Neural progenitor cell (in vitro differentiated cells): ENCODE data around the gene SLC37A1. TPM values are rescaled to one million over a fixed set of nuclear protein-coding genes. Genes with fewer than 3 reads are reported as not detected.
A peak's percentile ranks its signal among the peaks of the same experiment; 100 is the strongest.

Experiments
- DNase-seq: peaks from one replicate; pipeline ENCODE4 v3.0.0-alpha.2; 2016; ENCODE audit warnings: low spot score
- H2AFZ ChIP-seq: fragments of 200-600 bp; sonication (generic); replicated peaks from 2 replicates; pipeline ENCODE4 v1.6.1; 2016; ENCODE audit warnings: antibody characterized with exemption
- H3F3A ChIP-seq: fragments of 200-600 bp; sonication (generic); 2 replicates; pipeline ENCODE4 v1.6.1; 2016; ENCODE audit warnings: antibody characterized with exemption, low read depth
- H3K27ac ChIP-seq: fragments of 200-600 bp; sonication (generic); 2 replicates; pipeline ENCODE4 v1.5.1; 2016; ENCODE audit warnings: mild to moderate bottlenecking
- H3K27me3 ChIP-seq: fragments of 200-600 bp; sonication (generic); 2 replicates; pipeline ENCODE4 v1.6.1; 2016; ENCODE audit warnings: mild to moderate bottlenecking, moderate library complexity
- H3K36me3 ChIP-seq: fragments of 200-600 bp; sonication (generic); 2 replicates; pipeline ENCODE4 v1.5.1; 2016
- H3K4me1 ChIP-seq: fragments of 200-600 bp; sonication (generic); 2 replicates; pipeline ENCODE4 v1.6.1; 2016; ENCODE audit warnings: mixed run types
- H3K4me2 ChIP-seq: fragments of 200-600 bp; sonication (generic); 2 replicates; pipeline ENCODE4 v1.6.1; 2016
- H3K4me3 ChIP-seq: fragments of 200-600 bp; sonication (generic); 2 replicates; pipeline ENCODE4 v1.5.1; 2016
- H3K79me2 ChIP-seq: fragments of 200-600 bp; sonication (generic); 2 replicates; pipeline ENCODE4 v1.6.1; 2016; ENCODE audit warnings: low read depth
- H3K9ac ChIP-seq: fragments of 200-600 bp; sonication (generic); 2 replicates; pipeline ENCODE4 v1.6.1; 2016
- H3K9me3 ChIP-seq: fragments of 200-600 bp; sonication (generic); 2 replicates; pipeline ENCODE4 v1.5.1; 2016; ENCODE audit warnings: low read depth
- H4K20me1 ChIP-seq: fragments of 200-600 bp; sonication (generic); 2 replicates; pipeline ENCODE4 v1.6.1; 2016; ENCODE audit warnings: low read depth
- H3K27ac Mint-ChIP-seq: 3 replicates; pipeline ENCODE4 v1.8.0; 2021; ENCODE audit warnings: mixed read lengths
- H3K27me3 Mint-ChIP-seq: 2 replicates; pipeline ENCODE4 v1.8.0; 2022; ENCODE audit warnings: low read depth, mild to moderate bottlenecking, inconsistent platforms, moderate library complexity, mixed read lengths; ENCODE audit not compliant: insufficient read depth
- H3K36me3 Mint-ChIP-seq: 3 replicates; pipeline ENCODE4 v1.8.0; 2021; ENCODE audit warnings: mixed read lengths
- H3K4me1 Mint-ChIP-seq: 3 replicates; pipeline ENCODE4 v1.8.0; 2021; ENCODE audit warnings: mixed read lengths
- H3K4me3 Mint-ChIP-seq: 3 replicates; pipeline ENCODE4 v1.8.0; 2021; ENCODE audit warnings: mild to moderate bottlenecking, moderate library complexity, mixed read lengths
- H3K9me3 Mint-ChIP-seq: 3 replicates; pipeline ENCODE4 v1.8.0; 2020; ENCODE audit warnings: mixed read lengths
- EZH2 ChIP-seq: fragments of 200-600 bp; sonication (generic); IDR thresholded peaks from 2 replicates; pipeline ENCODE4 v1.6.1; 2017; ENCODE audit warnings: antibody characterized with exemption, mild to moderate bottlenecking, moderate library complexity
- EZH2phosphoT487 ChIP-seq: fragments of 200-600 bp; sonication (generic); IDR thresholded peaks from 2 replicates; pipeline ENCODE4 v1.6.1; 2017; ENCODE audit warnings: antibody characterized with exemption
- total RNA-seq: library from RNA; depleted of rRNA; stranded (reverse); fragments of >200 nt; gene quantifications from 2 replicates; pipeline ENCODE4 v1.2.3, GENCODE V29; 2015; ENCODE audit warnings: low replicate concordance
- TF ChIP-seq, protein P1 (sequence below): fragments of 200-600 bp; sonication (generic); IDR thresholded peaks from 2 replicates; pipeline ENCODE4 v1.5.1; 2017; ENCODE audit warnings: antibody characterized with exemption, mild to moderate bottlenecking

The SLC37A1 gene
- total RNA-seq, 1 donor from 2014 or later = 1.2 TPM

DNA sequence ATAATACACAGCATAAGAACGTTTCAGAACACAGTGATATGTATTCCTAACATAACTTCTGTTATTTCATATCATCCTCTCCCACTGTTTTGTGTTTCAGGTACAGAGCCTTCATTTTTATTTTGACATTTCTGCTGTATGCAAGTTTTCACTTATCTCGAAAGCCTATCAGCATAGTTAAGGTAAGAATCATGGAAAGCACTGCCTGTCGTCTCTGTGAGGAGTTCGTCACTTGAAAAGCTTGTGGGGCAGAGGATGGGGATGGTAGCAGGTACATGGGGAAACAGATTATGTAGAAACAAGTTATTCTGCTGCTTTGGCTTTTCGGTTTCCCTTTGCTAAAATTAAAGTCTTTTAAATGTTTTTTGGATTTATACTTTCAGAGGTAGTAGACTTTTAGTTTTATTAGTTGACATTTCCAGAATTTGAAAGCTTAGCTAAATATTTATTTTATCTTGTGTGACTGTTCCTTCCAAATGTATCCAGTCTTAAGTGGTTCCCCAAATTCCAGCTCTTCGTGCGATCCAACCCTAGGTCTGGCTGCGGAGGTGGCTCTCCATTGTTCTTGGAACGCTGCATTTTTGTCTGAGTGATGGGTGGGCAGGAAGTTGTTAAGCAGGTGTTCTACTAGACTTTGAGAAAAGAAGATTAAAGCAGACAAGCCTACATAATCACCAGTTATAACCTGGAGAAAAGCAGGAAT, 12.2 kb downstream of the SLC37A1 start:
- H3K27ac ChIP-seq = no peak overlapping the region
- no peak overlapping the region for H3K9ac ChIP-seq
- H3K4me3 Mint-ChIP-seq = no peak overlapping the region
- peak overlapping the region; percentile 72 for H3K4me2 ChIP-seq
- TF ChIP-seq, protein P1, sequence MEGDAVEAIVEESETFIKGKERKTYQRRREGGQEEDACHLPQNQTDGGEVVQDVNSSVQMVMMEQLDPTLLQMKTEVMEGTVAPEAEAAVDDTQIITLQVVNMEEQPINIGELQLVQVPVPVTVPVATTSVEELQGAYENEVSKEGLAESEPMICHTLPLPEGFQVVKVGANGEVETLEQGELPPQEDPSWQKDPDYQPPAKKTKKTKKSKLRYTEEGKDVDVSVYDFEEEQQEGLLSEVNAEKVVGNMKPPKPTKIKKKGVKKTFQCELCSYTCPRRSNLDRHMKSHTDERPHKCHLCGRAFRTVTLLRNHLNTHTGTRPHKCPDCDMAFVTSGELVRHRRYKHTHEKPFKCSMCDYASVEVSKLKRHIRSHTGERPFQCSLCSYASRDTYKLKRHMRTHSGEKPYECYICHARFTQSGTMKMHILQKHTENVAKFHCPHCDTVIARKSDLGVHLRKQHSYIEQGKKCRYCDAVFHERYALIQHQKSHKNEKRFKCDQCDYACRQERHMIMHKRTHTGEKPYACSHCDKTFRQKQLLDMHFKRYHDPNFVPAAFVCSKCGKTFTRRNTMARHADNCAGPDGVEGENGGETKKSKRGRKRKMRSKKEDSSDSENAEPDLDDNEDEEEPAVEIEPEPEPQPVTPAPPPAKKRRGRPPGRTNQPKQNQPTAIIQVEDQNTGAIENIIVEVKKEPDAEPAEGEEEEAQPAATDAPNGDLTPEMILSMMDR = no peak
- TF ChIP-seq EZH2 (no peak), EZH2phosphoT487 (no peak)
- DNase-seq = no peak
- H3K27me3 Mint-ChIP-seq = no peaks in the 10 kb centered on the region
- H3K4me3 ChIP-seq = no peak overlapping the region
- peaks cover 40% of the 10 kb centered on the region for H3K4me1 ChIP-seq
- H3K9me3 Mint-ChIP-seq = no peaks in the 10 kb centered on the region
- H3K36me3 ChIP-seq = no peaks in the 10 kb centered on the region
- H4K20me1 ChIP-seq = no peaks in the 10 kb centered on the region
- H3K4me1 Mint-ChIP-seq = peaks cover 58% of the 10 kb centered on the region
- no peaks in the 10 kb centered on the region for H3K9me3 ChIP-seq
- H3K27me3 ChIP-seq = no peaks in the 10 kb centered on the region
- H3K79me2 ChIP-seq = no peaks in the 10 kb centered on the region
- H3F3A ChIP-seq = peaks cover 15% of the 10 kb centered on the region
- no peak overlapping the region for H2AFZ ChIP-seq
- H3K27ac Mint-ChIP-seq = peak overlapping the region; percentile 26
- no peaks in the 10 kb centered on the region for H3K36me3 Mint-ChIP-seq

DNA sequence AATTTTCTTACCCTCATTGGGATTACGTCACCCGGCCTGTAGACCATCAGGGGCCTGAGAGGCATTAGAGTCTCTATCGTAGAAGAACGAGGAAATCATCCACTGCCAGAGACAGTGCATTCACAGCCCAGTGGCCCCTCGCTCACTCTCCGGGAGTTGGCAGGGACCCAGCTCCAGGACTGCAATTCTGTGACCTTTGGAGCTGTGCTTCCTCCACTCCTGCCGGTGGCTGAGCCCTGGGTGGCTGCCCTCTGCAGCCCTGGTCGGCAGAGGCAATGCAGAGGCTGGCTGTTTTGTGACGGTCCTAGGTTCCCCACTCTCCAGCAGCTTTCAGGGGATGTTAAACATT, 12.7 kb downstream of the SLC37A1 start:
- TF ChIP-seq EZH2 = no peak
- TF ChIP-seq, protein P1 = no peak
- no peak for TF ChIP-seq EZH2phosphoT487
- Histone ChIP-seq H3K4me2 (peak overlapping the region; percentile 29), H3K9ac (no peak overlapping the region), H3K27me3 (no peaks in the 10 kb centered on the region), H3K27ac (no peak overlapping the region), H2AFZ (no peak overlapping the region), H4K20me1 (no peaks in the 10 kb centered on the region), H3K4me3 (no peak overlapping the region), H3K4me1 (peaks cover 45% of the 10 kb centered on the region), H3K9me3 (no peaks in the 10 kb centered on the region), H3K79me2 (no peaks in the 10 kb centered on the region), H3K36me3 (no peaks in the 10 kb centered on the region), H3F3A (peaks cover 15% of the 10 kb centered on the region)
- no peaks in the 10 kb centered on the region for H3K36me3 Mint-ChIP-seq
- DNase-seq = no peak
- peak overlapping the region; percentile 26 for H3K27ac Mint-ChIP-seq
- no peaks in the 10 kb centered on the region for H3K27me3 Mint-ChIP-seq
- H3K4me3 Mint-ChIP-seq = no peak overlapping the region
- H3K4me1 Mint-ChIP-seq = peaks cover 62% of the 10 kb centered on the region
- no peaks in the 10 kb centered on the region for H3K9me3 Mint-ChIP-seq

DNA sequence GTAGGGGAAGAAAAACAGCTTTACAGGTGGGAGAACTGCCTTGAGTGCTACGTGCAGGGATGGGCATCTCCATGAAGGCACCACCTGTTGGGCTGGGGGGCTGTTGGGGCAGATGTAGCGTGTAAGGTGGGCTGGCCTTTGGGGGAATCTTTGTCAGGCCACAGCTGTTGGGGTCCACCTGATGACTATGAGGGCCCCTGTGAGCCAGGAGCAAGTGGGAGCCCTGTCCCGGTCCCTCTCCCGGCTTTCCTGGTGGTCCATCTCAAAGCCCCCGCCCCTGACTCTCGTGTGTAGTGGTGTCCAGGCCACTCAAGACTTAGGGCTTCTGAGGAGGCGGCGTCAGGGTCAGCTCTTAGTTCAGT, 13.5 kb downstream of the SLC37A1 start:
- Histone ChIP-seq H3K79me2 (no peaks in the 10 kb centered on the region), H3K9me3 (no peaks in the 10 kb centered on the region), H3K36me3 (no peaks in the 10 kb centered on the region), H4K20me1 (no peaks in the 10 kb centered on the region), H3K27me3 (no peaks in the 10 kb centered on the region), H3K4me2 (no peak overlapping the region), H3K27ac (no peak overlapping the region), H2AFZ (no peak overlapping the region), H3F3A (peaks cover 15% of the 10 kb centered on the region), H3K9ac (no peak overlapping the region), H3K4me1 (peaks cover 45% of the 10 kb centered on the region), H3K4me3 (no peak overlapping the region)
- Mint-ChIP-seq H3K4me3 (no peak overlapping the region), H3K9me3 (no peaks in the 10 kb centered on the region), H3K4me1 (peaks cover 58% of the 10 kb centered on the region), H3K27ac (no peak overlapping the region), H3K27me3 (peaks cover 4% of the 10 kb centered on the region), H3K36me3 (no peaks in the 10 kb centered on the region)
- no peak for DNase-seq
- TF ChIP-seq EZH2phosphoT487 = no peak
- TF ChIP-seq EZH2 = no peak
- TF ChIP-seq, protein P1 = no peak
